ENCODE data around the gene PLSCR2. TPM values are rescaled to one million over a fixed set of nuclear protein-coding genes. Genes with fewer than 3 reads are reported as not detected.
"Not testable (repeated sequence)": the region's sequence is repeated elsewhere in the genome, so short reads cannot be mapped to it uniquely, and the experiment has no call there.

PLSCR2 gene
- total and polyA plus RNA-seq, 7 donors, result not detected

- H3K9me3 ChIP-seq, result peaks cover 9% of the 10 kb centered on the region
- no peak for TF ChIP-seq CTCF (IDR thresholded peaks at IDR 0.05)
- DNase-seq, result no peak
These were observed 15.9 kb upstream of the PLSCR2 start for GRCh38 chr3:146485297-146485696.

GRCh38 chr3:146476094-146476740 lies 6.9 kb upstream of the PLSCR2 start:
- ATAC-seq (no peak), DNase-seq (no peak)
- Histone ChIP-seq H3K27me3 (ENCODE audit: insufficient read depth in 3 of 3, low read length in 2 of 3) (no peaks in the 10 kb centered on the region), H3K9me3 (no peaks in the 10 kb centered on the region), H3K4me3 (no peak overlapping the region), H3K4me1 (no peaks in the 10 kb centered on the region), H3K36me3 (ENCODE audit: insufficient read depth in 1 of 2, low read depth in 1 of 2) (no peaks in the 10 kb centered on the region), H3K27ac (no peak overlapping the region)
- intact Hi-C loops (cut with DNase I), result no loop called here
- no peak for TF ChIP-seq CTCF (IDR thresholded peaks at IDR 0.05)
- WGBS, 3 donors, result 78 to 79% (median 79%) methylated on average over 6 of the region's 6 CpGs

More at GRCh38 chr3:146485297-146485696, 15.9 kb upstream of the PLSCR2 start:
- H3K4me1 ChIP-seq, result no peaks in the 10 kb centered on the region
- no peak overlapping the region for H3K27ac ChIP-seq
- H3K27me3 ChIP-seq (ENCODE audit: insufficient read depth in 3 of 3, low read length in 2 of 3), result no peaks in the 10 kb centered on the region
- intact Hi-C loops (cut with DNase I), result no loop called here
- no peak overlapping the region for H3K4me3 ChIP-seq
- no peak for ATAC-seq
- H3K36me3 ChIP-seq (ENCODE audit: insufficient read depth in 1 of 2, low read depth in 1 of 2), result no peaks in the 10 kb centered on the region

GRCh38 chr3:146474976-146475375 lies 5.6 kb upstream of the PLSCR2 start:
- DNase-seq; H3K36me3 ChIP-seq (ENCODE audit: insufficient read depth in 1 of 2, low read depth in 1 of 2); ATAC-seq; H3K27me3 ChIP-seq (ENCODE audit: insufficient read depth in 3 of 3, low read length in 2 of 3); H3K9me3 ChIP-seq; H3K27ac ChIP-seq; H3K4me3 ChIP-seq; intact Hi-C loops (cut with DNase I); H3K4me1 ChIP-seq: not testable (repeated sequence)
- 82 to 91% (median 88%) methylated on average over 2 of the region's 2 CpGs for WGBS, 3 donors

GRCh38 chr3:146473726-146474125 lies 4.4 kb upstream of the PLSCR2 start:
- ATAC-seq, result no peak
- H3K4me1 ChIP-seq, result no peaks in the 10 kb centered on the region
- no peaks in the 10 kb centered on the region for H3K36me3 ChIP-seq (ENCODE audit: insufficient read depth in 1 of 2, low read depth in 1 of 2)
- no peak overlapping the region for H3K27ac ChIP-seq
- no peak overlapping the region for H3K4me3 ChIP-seq
- no peak for DNase-seq
- 83 to 87% (median 86%) methylated on average over 2 of the region's 2 CpGs for WGBS, 3 donors
- no peaks in the 10 kb centered on the region for H3K9me3 ChIP-seq
- no peaks in the 10 kb centered on the region for H3K27me3 ChIP-seq (ENCODE audit: insufficient read depth in 3 of 3, low read length in 2 of 3)
- no peak for TF ChIP-seq CTCF (IDR thresholded peaks at IDR 0.05)
- intact Hi-C loops (cut with DNase I), result no loop called here

GRCh38 chr3:146472611-146473010 lies 3.2 kb upstream of the PLSCR2 start:
- Histone ChIP-seq H3K4me1 (no peaks in the 10 kb centered on the region), H3K9me3 (no peaks in the 10 kb centered on the region), H3K27me3 (ENCODE audit: insufficient read depth in 3 of 3, low read length in 2 of 3) (no peaks in the 10 kb centered on the region), H3K27ac (no peak overlapping the region), H3K4me3 (no peak overlapping the region), H3K36me3 (ENCODE audit: insufficient read depth in 1 of 2, low read depth in 1 of 2) (no peaks in the 10 kb centered on the region)
- no peak for ATAC-seq
- no peak for DNase-seq
- WGBS, 3 donors, result 76 to 93% (median 91%) methylated on average over 1 of the region's 1 CpG
- no peak for TF ChIP-seq CTCF (IDR thresholded peaks at IDR 0.05)
- intact Hi-C loops (cut with DNase I), result no loop called here

All from psoas muscle (tissue), 8 donors.